Hematopoietic multipotent progenitor cell (in vitro differentiated cells): ENCODE measurements around the gene ELF5. TPM values are rescaled to one million over a fixed set of nuclear protein-coding genes. Genes with fewer than 3 reads are reported as not detected.

Experiments
- DNase-seq, 3 donors: peaks; one replicate each; pipeline ENCODE4 v3.0.0-alpha.2; 2011 to 2015; ENCODE audit warnings: low read depth in 2 of 3, low spot score in 2 of 3
- total RNA-seq: library from RNA; depleted of rRNA; stranded (reverse); fragments of >200 nt; gene quantifications from one replicate; pipeline ENCODE4 v1.2.3, GENCODE V29; 2012

ELF5 gene
- total RNA-seq, 1 donor: not detected

DNA sequence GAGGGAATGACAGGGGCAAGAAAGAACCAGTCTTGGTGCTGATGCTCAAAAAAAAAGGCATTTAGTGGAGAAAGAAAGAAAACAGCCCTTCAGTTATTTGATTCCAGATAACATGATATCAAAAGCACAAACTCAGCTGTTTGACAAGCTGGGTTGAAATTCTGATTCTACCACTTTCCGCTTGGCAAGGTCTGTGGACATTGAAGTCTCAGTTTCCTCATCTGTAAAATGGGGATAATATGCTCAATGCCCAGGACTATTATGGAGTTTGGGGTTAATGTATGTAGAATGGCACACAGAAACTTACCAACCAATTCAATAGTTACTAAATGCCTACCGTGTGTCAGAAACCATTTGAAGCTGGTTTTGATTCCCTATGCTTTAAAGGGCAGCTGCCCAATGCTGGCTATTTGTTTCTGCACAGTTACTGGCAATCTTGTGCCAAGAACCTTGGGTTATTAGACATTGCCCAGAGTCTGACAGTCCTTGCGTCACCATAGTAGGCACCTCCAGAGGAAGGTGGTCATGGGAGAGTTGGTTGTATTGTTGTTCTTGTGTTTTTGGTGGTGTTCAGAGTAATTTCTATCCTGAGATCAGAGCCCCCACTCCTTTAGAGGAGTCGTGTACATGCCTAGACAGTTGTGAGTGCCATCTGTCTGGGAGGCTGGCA, 19.5 kb downstream of the ELF5 start:
- no peak for DNase-seq

DNA sequence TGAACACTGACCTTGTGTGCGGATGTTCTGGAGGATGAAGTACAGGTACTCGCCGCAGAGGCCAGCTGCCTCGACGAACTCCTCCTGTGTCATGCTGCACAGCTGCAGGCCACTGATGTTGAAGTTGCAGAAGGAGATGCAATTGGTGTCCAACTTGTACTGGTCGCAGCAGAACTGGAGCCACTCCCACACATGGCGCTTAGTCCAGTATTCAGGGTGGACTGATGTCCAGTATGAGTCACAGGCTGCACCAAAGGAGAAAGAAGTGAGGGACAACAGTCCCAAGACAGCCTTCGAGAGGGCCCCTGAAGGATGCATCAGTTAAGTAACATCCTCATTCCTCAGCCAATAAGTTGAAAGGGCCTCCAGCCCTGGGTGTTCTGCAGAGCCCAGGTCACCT, 20.1 kb downstream of the ELF5 start:
- no peak for DNase-seq

DNA sequence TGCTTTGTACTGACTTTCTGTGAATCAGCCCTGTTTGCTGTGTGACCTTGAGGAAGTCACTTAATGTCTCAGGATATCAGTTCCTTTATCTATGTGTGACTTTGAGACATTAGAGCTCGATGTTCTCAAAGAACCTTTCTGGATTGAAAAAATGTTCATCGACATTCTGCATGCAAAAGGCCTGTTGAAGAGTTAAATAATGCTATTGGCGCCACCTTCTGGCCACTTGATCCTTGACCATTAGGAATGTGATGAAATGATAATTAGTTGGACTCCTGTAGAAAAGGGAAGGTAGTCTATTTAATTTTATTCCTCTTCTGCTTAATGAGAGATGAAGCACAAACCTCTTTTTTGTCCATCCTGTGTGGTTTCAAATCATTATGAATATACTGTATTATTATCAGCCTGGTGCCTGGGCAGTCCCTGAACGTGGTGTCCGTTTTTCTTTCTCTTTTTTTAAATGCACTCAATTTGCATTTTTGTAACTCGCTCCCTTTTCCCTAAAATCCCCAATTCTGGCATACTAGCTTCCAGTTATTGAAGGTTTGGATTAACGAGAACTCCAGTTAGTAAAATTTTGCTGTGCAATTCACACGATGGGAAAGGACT, 20.7 kb downstream of the ELF5 start:
- peak; percentile 4 to 80 (median 55) for DNase-seq

DNA sequence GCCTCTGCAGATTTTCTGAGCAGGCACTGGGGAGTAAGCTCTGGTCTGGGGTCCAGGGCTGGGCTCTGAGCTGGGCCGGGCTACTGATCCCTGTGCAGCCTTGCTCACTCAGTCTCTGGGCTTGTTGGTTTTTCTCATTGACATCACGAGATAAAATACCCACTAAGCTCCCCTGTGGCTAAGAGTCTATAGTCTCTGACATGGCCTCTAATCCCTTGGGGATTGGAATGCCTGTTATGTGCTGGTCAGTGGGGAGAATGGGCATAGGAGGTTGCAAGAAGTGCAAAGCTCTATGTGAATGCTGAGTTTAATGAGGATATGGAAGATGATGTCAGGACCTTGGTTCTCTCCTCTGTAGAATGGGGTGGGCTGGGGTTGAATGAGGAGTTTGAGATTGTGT, 23.3 kb downstream of the ELF5 start:
- DNase-seq: no peak

DNA sequence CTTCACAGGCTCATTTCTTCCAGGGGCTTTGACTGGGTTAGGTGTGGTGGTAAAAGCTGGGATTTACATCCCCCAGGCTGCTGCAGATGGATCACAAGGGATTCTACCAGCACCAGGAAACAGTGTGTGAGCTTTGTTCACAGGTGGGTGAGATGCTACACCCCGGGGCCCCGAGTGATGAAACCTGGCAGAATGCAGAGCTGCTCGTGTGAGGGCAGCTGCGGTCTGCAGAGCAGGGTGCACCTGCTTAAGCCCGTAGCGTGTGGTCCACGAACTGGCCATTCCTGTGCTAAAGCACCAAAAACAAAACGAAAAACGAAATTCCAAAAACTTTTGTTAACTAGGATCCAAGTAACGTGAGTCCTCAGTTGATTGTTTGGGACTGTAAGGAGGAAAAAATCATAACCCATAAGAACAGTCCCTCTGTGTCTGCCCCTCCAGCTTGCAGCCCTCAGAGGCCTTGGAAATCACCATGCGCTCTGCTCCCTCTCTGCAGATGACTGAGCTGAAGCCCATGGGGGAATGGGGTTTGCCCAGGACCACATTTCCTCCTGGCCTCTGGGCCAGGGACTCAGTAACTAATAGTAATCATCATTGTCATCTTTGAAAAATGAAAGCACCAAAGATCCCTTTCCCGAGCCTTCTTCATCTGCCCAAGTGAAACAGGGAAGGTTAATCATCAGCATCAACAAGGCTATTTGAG, 24.6 kb downstream of the ELF5 start:
- DNase-seq: no peak

DNA sequence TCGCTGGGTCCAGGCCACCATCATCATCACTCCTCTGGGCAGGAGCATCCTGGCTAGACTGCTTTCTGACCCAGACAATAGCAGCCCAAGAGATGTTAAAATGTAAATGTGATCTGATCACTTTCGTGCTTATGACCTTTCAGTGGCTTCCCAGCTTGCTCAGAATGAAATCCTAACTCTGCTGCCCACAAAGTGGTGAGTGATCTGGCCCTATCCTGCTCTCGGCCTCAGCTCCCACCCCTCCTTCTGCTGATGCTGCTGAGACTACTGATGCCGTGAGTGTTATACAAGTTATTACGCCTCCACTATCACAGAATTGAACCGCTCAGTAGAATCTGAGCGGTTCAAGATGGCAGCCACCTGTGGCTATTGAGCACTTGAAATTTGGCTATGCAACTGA, 26.2 kb downstream of the ELF5 start:
- DNase-seq: no peak

DNA sequence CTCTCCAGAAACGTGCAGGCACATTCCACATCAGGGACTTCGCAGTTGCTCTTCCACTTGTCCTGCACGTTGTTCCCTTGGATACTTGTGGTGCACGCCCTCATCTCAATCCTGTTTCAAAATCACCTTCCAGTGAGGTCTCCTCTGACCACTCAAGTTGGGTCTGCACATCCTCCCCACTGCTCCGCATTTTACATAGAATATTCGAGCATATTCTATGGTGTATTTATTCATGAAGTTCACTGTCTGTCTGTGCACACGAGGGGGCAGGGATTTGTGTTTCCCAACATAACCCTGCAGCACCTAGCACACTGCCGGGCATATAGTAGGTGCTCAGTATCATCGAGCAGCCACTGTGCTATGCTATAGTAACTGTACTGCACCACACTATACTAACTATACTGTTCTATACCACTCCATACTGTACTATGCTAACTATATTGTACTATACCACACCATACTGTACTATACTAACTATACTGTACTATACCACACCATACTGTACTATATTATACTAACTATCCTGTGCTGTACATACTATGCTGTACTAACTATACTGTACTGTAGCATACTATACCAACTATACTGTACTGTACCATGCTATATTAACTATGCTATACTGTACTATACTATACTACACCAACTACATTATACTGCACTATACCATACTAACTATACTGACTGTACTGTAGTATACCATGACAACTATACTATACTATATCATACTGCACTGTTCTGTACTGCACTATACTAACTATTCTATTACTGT, 30.3 kb downstream of the ELF5 start:
- no peak for DNase-seq

DNA sequence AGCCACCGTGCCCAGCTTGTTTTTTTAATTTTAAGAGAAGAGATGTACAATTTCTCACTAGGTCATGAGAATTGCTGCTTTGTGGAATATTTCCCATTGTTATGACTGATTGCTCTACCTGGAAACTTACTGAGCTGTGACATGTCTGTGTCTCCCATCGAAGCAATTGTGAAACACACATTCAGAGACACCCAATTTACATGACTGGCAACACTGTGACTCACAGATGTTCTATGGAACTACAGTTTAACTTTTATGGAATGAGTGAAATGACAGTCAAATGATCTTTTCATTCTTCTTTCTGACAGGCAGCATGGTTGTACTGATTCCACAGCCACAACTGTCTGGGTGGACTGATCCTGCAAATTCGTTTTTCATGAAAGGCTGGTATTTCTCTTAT, 32.3 kb downstream of the ELF5 start:
- DNase-seq: no peak

DNA sequence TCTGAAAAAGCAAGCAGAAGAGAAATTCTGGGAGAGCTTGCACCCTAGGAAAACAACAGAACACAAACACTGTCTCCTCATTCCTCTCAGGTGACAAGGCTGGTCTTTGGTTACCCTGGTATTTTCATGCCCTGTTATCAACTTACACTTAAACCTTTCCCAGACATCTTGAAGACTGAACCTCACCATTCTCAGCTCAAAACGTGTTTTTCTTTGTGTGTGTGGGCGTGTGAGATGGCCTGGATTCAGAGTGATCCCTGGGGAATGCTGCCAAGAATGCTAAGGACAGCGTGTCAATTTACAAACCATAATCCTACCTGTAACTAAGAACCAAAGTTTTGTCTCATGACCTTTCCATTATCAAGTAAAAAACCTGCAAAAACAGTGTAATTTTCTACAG, 33.3 kb downstream of the ELF5 start:
- DNase-seq: no peak

DNA sequence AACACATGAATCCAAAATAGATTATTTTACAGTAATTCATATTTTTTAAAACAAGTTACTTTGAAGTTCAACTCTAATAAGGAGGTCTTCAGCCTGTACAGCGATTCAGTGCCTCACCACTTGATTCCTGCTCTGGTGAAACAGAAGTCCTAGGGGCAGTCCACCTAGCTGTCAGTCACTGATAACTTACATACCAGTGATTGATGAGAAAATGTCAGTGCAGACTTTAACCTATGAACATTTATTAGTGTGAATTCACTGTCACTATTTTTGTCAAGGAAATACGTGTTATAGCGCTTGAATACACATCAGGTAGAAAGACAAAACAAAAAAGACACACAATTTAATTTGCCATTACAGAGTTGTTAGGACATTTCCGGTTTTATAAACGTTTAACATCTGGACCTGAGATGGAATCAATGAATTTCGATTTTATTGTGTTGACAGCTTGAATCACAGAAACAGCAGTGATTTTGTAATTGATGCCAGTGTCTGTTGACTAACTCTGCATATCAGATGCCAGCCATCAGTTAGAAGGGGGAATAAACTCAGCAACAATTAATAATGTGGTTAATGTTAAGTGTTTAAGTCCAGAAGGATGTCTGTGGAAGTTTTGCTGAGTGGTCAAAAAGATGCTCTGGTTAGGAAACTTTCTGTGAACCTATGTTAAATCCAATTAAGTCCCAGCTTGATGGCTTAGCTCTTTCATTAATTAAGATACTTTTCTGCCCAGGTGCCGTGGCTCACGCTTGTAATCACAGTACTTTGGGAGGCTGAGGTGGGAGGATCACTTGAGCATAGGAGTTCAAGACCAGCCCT, 34.5 kb downstream of the ELF5 start:
- DNase-seq: no peak

DNA sequence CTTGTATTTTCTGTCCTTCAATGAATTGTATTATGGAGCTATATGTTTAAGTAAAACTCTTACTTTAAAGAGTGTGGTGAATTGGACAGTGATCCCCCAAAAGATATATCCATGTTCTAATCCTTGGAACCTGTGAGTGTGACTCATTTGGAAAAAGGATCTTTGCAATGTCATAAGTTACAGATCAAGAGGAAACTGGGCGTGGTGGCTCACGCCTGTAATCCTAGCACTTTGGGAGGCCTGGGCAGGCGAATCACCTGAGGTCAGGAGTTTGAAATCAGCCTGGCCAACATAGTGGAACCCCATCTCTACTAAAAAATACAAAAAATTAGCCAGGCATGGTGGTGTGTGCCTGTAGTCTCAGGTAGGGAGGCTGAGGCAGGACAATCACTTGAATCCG, 36.7 kb downstream of the ELF5 start:
- no peak for DNase-seq

DNA sequence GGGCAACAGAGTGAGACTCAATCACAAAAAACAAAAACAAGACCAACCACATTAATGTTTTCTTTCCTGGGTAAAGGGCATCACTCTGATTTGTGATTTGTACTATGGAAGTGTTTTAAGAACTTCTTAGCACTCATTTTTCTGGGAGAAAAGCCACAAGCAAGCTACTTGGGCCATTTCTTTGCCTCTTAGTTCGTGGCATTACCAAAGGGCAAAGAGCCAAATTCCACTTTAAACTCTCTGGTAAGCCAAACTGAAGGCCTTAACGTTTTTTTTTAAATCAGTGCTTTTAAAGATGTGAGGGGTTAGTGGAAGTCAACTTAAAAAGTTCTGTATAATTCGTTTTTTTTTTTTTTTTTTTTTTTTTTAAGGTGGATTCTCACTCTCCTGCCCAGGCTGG, 37.9 kb downstream of the ELF5 start:
- no peak for DNase-seq

DNA sequence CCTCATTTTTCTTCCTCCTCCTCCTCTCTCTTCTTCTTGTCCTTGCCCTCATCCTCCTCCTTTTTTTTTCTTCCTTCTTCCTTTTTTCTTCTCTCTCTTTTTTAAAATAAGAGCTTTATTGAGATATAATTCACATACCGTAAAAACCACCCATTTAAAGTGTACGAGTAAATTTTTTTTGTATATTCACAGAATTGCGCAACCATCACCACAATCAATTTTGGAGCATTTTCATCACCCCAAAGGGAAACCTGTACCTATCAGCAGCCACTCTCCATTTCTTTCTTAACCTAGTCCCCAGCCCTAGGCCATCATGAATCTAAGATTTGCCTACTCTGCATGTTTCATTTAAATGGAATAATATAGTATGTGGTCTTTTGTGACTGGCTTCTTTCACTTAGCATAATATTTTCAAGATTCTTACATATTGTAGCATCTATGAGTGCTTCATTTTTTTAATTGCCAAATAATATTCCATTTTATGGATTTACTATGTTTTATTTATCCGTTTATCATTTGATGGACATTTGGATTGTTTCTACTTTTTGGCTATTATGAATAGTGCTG, 39.9 kb downstream of the ELF5 start:
- no peak for DNase-seq

DNA sequence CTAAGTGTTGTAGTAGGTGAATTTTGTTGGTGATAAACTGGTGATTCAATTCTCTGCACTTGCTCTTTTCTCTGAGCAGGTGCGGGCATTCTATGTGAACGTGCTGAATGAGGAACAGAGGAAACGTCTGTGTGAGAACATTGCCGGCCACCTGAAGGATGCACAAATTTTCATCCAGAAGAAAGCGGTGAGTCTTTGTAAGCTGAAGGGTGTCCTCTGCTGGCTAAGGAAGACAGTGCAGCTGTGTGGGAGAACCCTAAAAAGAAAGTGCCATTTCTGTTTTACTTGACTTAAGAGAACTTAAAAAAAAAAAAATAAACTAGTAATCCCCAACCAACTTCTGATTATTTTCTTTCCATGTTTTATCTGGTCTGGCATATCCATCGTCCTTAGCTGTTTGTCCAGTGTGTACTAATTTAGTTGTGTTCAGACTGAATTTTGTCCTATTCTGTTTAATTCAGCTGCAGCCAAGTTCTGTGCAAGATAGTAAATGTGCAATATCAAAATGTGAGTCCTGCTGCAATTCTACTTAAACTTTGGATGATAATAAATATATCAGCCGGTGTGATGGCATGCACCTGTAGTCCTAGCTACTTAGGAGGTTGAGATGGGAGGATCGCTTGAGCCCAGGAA, 45.3 kb downstream of the ELF5 start:
- peak; percentile 2 to 80 (median 58) for DNase-seq

DNA sequence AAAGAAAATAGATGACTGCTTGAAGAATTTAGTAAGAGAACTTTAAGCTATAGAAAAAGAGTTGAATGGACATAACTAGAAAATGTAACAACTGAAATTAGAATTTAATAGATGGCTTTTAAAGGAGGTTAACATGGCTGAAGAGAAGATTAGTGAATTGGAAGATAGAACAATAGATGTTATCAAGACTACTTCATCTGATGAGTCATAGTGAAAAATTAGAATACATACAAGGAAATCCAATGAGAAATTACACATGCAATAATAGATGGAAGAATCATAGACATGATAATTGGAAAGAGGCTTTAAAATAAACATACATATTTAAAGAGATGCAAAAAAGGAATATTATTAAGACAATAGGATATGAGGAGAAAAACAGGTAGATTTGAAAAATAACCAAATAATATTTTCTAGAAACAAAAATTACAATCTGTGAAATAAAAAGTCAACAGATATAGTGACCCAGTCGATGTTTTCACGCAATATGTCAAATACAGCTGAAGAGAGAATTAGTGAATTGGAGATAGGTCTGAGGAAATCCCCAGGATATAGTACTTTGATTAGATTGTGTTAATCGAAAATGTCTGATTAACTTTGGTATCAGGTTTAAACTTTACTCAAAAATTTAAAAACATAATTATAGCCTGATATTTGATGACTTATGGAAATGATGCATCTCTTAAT, 46.6 kb downstream of the ELF5 start:
- DNase-seq: peak in 1 of 3 donors; percentile 45

DNA sequence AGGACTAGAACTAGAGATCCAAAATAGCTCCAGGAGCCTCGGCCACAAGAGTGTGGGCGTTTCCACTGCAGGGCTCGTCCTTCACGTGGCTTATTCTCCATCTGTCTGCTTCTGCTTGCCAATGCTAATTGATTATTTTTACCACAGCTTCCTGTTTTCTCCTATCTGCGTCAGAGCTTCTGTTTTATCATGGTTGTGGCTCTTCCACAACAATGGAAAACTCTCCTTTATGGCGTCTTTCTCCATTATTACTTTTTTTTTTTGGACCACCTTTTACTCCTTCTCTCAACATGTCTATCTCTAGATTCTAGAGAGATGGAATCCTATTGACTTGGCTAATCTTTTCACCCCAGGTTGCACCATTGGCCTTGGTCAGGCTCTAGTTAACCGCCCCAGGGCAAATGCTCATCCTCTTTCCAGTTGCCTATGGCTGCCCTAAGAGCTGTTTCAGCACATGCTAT, 49.0 kb downstream of the ELF5 start:
- peak in 2 of 3 donors; percentile 24 to 51 for DNase-seq

DNA sequence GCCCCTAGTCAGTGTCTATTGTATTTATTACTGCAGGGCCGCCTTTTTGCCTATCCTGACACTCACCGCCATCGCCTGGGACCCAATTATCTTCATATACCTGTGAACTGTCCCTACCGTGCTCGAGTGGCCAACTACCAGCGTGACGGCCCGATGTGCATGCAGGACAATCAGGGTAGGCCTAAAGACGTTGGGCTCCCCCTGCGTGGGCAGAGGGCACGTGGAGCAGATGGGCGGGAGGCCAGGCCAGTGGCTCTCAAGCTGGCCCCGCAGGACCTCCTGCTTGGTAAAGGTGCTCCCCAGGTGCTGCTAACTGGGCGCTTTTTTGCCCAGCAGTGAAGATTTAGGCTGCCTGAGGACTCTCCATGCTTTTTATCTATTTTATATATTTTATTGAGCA, 52.4 kb downstream of the ELF5 start:
- DNase-seq: no peak

DNA sequence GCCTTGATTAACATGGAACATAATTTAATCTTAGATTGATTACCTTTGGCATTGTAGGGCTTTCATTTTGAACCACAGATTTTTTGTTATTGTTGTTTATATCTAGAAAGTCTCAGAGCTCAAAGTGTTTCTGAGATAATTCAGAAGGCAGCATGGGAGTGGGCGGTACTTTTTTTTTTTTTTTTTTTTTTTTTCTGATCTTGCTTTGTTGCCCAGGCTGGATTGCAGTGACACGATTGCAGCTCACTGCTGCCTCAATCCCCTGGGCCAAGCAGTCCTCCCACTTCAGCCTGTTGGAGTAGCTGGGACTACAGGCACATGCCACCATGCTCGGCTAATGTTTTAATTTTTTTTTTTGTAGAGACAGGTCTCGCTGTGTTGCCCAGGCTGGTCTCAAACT, 53.3 kb downstream of the ELF5 start:
- DNase-seq: no peak

DNA sequence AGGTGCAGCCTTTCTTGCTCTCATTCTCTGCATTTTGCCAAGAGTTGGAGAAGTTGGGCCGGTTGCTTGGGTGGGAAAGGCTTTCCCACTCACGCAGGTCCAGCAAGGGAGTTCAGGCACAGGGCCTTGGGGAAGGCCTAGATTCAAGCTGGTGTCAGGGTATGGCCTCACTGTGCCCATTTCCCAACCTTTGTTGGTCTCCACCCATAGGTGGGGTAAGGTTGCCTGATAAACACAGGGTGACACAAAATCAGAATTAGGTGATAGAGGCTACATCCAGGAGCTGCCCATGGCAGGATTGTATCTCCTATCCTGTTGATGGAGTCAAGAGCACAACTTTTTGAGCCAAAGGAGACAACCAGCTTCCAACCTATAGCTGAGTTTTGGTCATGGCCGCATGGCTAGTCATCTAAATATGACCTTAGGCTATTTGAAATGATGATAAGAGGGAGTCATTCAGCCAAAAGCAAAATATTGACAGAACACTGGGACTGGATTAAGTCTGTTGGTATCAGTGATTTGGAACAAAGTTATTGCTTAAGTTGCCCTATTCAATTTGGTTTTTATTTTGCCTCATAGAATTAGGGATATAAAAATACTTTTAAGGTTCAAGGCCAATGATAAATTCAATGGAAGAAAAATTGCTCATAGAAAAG, 54.0 kb downstream of the ELF5 start:
- no peak for DNase-seq
